Gastroesophageal sphincter (tissue), 3 donors: ENCODE results near the gene TMEM178B.

Experiments
- CTCF ChIP-seq, 4 experiments: fragments of 200-600 bp in 2 of 4; fragments of 450-650 bp in 2 of 4; sonication (generic) in 1 of 4; IDR thresholded peaks; one replicate each; pipeline ENCODE4 v1.5.1; 2017 to 2019; ENCODE audit warnings: antibody characterized with exemption in 4 of 4, mild to moderate bottlenecking in 2 of 4, moderate library complexity in 2 of 4
- EP300 ChIP-seq: sonication (generic); formaldehyde crosslinking; IDR thresholded peaks from one replicate; pipeline ENCODE4 v1.6.1; 2017; ENCODE audit warnings: antibody characterized with exemption, mild to moderate bottlenecking
- POLR2A ChIP-seq, 2 donors: fragments of 450-650 bp; IDR thresholded peaks; one replicate each; pipeline ENCODE4 v1.6.1; 2017; ENCODE audit warnings: antibody characterized with exemption in 2 of 2, mild to moderate bottlenecking in 2 of 2, moderate library complexity in 1 of 2
- POLR2AphosphoS5 ChIP-seq: sonication (generic); formaldehyde crosslinking; IDR thresholded peaks from one replicate; pipeline ENCODE4 v1.6.1; 2017; ENCODE audit warnings: antibody characterized with exemption

GRCh38 chr7:141166926-141167325 is 93.1 kb downstream of the TMEM178B start:
- TF ChIP-seq CTCF (IDR thresholded peaks at IDR 0.05), result no peak
- no peak for TF ChIP-seq POLR2A (IDR thresholded peaks at IDR 0.05)
- no peak for TF ChIP-seq POLR2AphosphoS5
- no peak for TF ChIP-seq EP300
